K562 (cell line): Measurements from ENCODE around the gene OR2H2. TPM values are rescaled to one million over a fixed set of nuclear protein-coding genes. Genes with fewer than 3 reads are reported as not detected.

ENCODE experiments used
- ATF3 ChIP-seq, 2 experiments: fragments of 450-650 bp in 1 of 2; sonication (generic) in 1 of 2; formaldehyde crosslinking in 1 of 2; IDR thresholded peaks in 1 of 2; conservative IDR thresholded peaks in 1 of 2; 2 replicates each; pipeline versions ENCODE4 v1.6.1 to v1.8.1; 2016 to 2023; ENCODE audit warnings: mild to moderate bottlenecking in 2 of 2, moderate library complexity in 2 of 2, inconsistent platforms in 1 of 2, missing genetic modification reagents in 1 of 2
- CBX5 ChIP-seq: IDR thresholded peaks from 2 replicates; pipeline ENCODE4 v1.6.1; 2014; ENCODE audit warnings: low read depth, borderline replicate concordance
- MBD2 ChIP-seq: sonication (generic); IDR thresholded peaks from 2 replicates; pipeline ENCODE4 v1.6.1; 2016; ENCODE audit warnings: low read depth, borderline replicate concordance
- SRSF3 ChIP-seq: fragments of 200-400 bp; formaldehyde crosslinking; IDR thresholded peaks from 2 replicates; pipeline ENCODE4 v1.6.1; 2016; ENCODE audit warnings: mild to moderate bottlenecking, low read length, moderate library complexity; ENCODE audit not compliant: insufficient read depth
- TCF3 ChIP-seq: sonication (generic); formaldehyde crosslinking; IDR thresholded peaks from 2 replicates; pipeline ENCODE4 v1.4.0; 2020; ENCODE audit warnings: mild to moderate bottlenecking, missing genetic modification reagents
- ZNF318 ChIP-seq, 2 experiments: fragments of 450-650 bp; IDR thresholded peaks; 2 replicates each; pipeline ENCODE4 v1.6.1; 2016; ENCODE audit warnings: mild to moderate bottlenecking in 2 of 2, borderline replicate concordance in 1 of 2, low read depth in 1 of 2, moderate library complexity in 1 of 2
- ZNF449 ChIP-seq: fragments of 250-450 bp; sonication (Bioruptor Pico); IDR thresholded peaks from 2 replicates; pipeline ENCODE4 v1.8.0; 2022; ENCODE audit warnings: moderate library complexity, mild to moderate bottlenecking, inconsistent platforms
- polyA plus RNA-seq, 8 experiments: library from polyadenylated mRNA; depleted of rRNA in 4 of 8; stranded (reverse) in 5 of 8; unstranded in 3 of 8; fragments of >200 nt; fragmentation: Nextera tagmentation in 2 of 8; fragmentation: Illumina TruSeq in 1 of 8; extraction: Ambion mirVana in 2 of 8; extraction: Trizol in 1 of 8; gene quantifications; 2 replicates each; pipeline versions ENCODE4 v1.2.1 to v1.2.3, GENCODE V29; 2011 to 2014; ENCODE audit warnings: inconsistent platforms in 1 of 8, missing spikeins in 1 of 8
- total RNA-seq, 7 experiments: library from RNA; depleted of rRNA in 6 of 7; stranded (reverse); fragments of >200 nt in 6 of 7; fragmentation: Illumina TruSeq in 2 of 7; extraction: Trizol in 2 of 7; gene quantifications; 2 replicates each; pipeline versions ENCODE4 v1.2.1 to v1.2.3, GENCODE V29; 2011 to 2021; ENCODE audit warnings: low replicate concordance in 1 of 7

Gene OR2H2
- total and polyA plus RNA-seq, 9 of the 15 experiments (the other 6 are each of a cell fraction or from before 2014, with no cell fraction given), result not detected

- TF ChIP-seq ZNF318 (IDR thresholded peaks at IDR 0.05; ENCODE audit: borderline replicate concordance in 1 of 2, low read depth in 1 of 2) (no peak), ZNF449 (no peak), CBX5 (no peak), TCF3 (CRISPR knock-in tag) (no peak), MBD2 (peak; percentile 39; the same call in 1 of the 2 replicates), ATF3 (IDR thresholded peaks at IDR 0.05) (no peak), ATF3 (CRISPR knock-in tag; conservative IDR thresholded peaks at IDR 0.05) (no peak), SRSF3 (no peak)
These were observed 43.0 kb downstream of the OR2H2 start (continued) for GRCh38 chr6:29627755-29628418.
